Measurements from ENCODE around the gene FIGN. TPM values are rescaled to one million over a fixed set of nuclear protein-coding genes. Genes with fewer than 3 reads are reported as not detected.
A peak's percentile ranks its signal among the peaks of the same experiment; 100 is the strongest.

The FIGN gene
- total and polyA plus RNA-seq, 12 donors, result 2.1 to 17.0 (median 11.9) TPM

GRCh38 chr2:163734401-163734800 lies 1.4 kb downstream of the FIGN start:
- ATAC-seq (no peak), DNase-seq (no peak)
- 32 to 40% methylated on average over 2 of the region's 2 CpGs for WGBS, 2 donors
- Histone ChIP-seq H3K4me1 (peaks cover 0 to 23% (median 7%) of the 10 kb centered on the region in 9 donors), H3K36me3 (no peaks in the 10 kb centered on the region), H3K4me3 (peak overlapping the region; percentile 46 to 74 (median 72)), H3K9me3 (no peaks in the 10 kb centered on the region), H3K27ac (peak overlapping the region in 9 of 10 donors; percentile 90 to 96 (median 94)), H3K27me3 (peaks cover 0 to 30% (median 0%) of the 10 kb centered on the region in 7 donors)
- no peak for TF ChIP-seq CTCF (IDR thresholded peaks at IDR 0.05)
- intact Hi-C loops (cut with DNase I), result loop anchor here in 6 of 10 donors (2.0 to 10.0 kb wide), 11 partner anchors 42 to 390 kb away; no protein-coding TSS in a partner anchor

- ATAC-seq, result no peak
- DNase-seq, result no peak
- 35 to 46% methylated on average over 5 of the region's 5 CpGs for WGBS, 2 donors
Measured at GRCh38 chr2:163733956-163734355, 1.9 kb downstream of the FIGN start.

GRCh38 chr2:163733301-163733938 lies 2.4 kb downstream of the FIGN start:
- ATAC-seq (peak in 3 of 8 donors; percentile 45 to 57 (median 47)), DNase-seq (peak in 1 of 2 donors; percentile 29)
- Histone ChIP-seq H3K27ac (peak overlapping the region; percentile 44 to 96 (median 94)), H3K4me1 (peaks cover 0 to 32% (median 7%) of the 10 kb centered on the region in 9 donors), H3K4me3 (peak overlapping the region in 9 of 10 donors; percentile 63 to 74 (median 72)), H3K9me3 (no peaks in the 10 kb centered on the region), H3K36me3 (no peaks in the 10 kb centered on the region), H3K27me3 (peaks cover 0 to 30% (median 0%) of the 10 kb centered on the region in 7 donors)
- WGBS, 2 donors, result 37 to 42% methylated on average over 15 of the region's 15 CpGs
- intact Hi-C loops (cut with DNase I), result loop anchor here in 6 of 10 donors (5.0 to 10.0 kb wide), 10 partner anchors 41 to 389 kb away; no protein-coding TSS in a partner anchor
- TF ChIP-seq CTCF (IDR thresholded peaks at IDR 0.05), result no peak

More at GRCh38 chr2:163733956-163734355, 1.9 kb downstream of the FIGN start:
- Histone ChIP-seq H3K27ac (peak overlapping the region; percentile 44 to 96 (median 94)), H3K9me3 (no peaks in the 10 kb centered on the region), H3K36me3 (no peaks in the 10 kb centered on the region), H3K27me3 (peaks cover 0 to 30% (median 0%) of the 10 kb centered on the region in 7 donors), H3K4me1 (peaks cover 0 to 27% (median 7%) of the 10 kb centered on the region in 9 donors), H3K4me3 (peak overlapping the region in 9 of 10 donors; percentile 63 to 74 (median 72))
- no peak for TF ChIP-seq CTCF (IDR thresholded peaks at IDR 0.05)
- intact Hi-C loops (cut with DNase I), result loop anchor here in 6 of 10 donors (2.0 to 10.0 kb wide), 11 partner anchors 42 to 389 kb away; no protein-coding TSS in a partner anchor

GRCh38 chr2:163732727-163733126 lies 3.1 kb downstream of the FIGN start:
- peak overlapping the region in 9 of 10 donors; percentile 63 to 74 (median 72) for H3K4me3 ChIP-seq
- no peak for TF ChIP-seq CTCF (IDR thresholded peaks at IDR 0.05)
- H3K27ac ChIP-seq, result peak overlapping the region; percentile 44 to 96 (median 94)
- no peaks in the 10 kb centered on the region for H3K36me3 ChIP-seq
- WGBS, 2 donors, result 25 to 28% methylated on average over 4 of the region's 4 CpGs
- no peak for DNase-seq
- H3K4me1 ChIP-seq, result peaks cover 0 to 37% (median 7%) of the 10 kb centered on the region in 9 donors
- no peaks in the 10 kb centered on the region for H3K9me3 ChIP-seq
- ATAC-seq, result no peak
- H3K27me3 ChIP-seq, result peaks cover 0 to 30% (median 0%) of the 10 kb centered on the region in 7 donors
- intact Hi-C loops (cut with DNase I), result loop anchor here in 6 of 10 donors (5.0 to 10.0 kb wide), 10 partner anchors 40 to 388 kb away; no protein-coding TSS in a partner anchor

Data from heart right ventricle (tissue), 16 donors.